ENCODE data around the gene RPP25L.

RPP25L gene

DNA sequence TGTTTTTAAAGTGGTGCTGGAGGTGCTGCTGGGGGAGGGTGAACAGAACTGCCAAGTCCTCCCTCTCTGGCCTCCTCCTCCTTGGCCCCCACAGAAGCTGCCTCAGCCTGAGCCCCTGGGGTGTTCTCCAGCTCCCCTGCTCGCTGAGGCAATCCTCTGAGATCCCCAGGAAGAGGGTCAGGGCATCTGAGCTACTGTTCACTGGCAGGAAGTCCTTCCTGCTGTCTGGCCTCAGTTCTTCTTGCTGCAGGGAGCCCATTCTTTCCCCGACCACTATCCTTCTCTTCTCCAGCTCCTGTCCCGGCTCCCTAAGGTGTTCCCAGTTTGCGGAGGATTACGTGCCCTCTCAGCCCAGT, 32.1 kb downstream of the RPP25L start:
- TF ChIP-seq, protein P1, sequence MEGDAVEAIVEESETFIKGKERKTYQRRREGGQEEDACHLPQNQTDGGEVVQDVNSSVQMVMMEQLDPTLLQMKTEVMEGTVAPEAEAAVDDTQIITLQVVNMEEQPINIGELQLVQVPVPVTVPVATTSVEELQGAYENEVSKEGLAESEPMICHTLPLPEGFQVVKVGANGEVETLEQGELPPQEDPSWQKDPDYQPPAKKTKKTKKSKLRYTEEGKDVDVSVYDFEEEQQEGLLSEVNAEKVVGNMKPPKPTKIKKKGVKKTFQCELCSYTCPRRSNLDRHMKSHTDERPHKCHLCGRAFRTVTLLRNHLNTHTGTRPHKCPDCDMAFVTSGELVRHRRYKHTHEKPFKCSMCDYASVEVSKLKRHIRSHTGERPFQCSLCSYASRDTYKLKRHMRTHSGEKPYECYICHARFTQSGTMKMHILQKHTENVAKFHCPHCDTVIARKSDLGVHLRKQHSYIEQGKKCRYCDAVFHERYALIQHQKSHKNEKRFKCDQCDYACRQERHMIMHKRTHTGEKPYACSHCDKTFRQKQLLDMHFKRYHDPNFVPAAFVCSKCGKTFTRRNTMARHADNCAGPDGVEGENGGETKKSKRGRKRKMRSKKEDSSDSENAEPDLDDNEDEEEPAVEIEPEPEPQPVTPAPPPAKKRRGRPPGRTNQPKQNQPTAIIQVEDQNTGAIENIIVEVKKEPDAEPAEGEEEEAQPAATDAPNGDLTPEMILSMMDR (IDR thresholded peaks at IDR 0.05; ENCODE audit: low read depth, low read length), result no peak
- no peak overlapping the region for H3K4me3 ChIP-seq (ENCODE audit: low read depth, low read length)

DNA sequence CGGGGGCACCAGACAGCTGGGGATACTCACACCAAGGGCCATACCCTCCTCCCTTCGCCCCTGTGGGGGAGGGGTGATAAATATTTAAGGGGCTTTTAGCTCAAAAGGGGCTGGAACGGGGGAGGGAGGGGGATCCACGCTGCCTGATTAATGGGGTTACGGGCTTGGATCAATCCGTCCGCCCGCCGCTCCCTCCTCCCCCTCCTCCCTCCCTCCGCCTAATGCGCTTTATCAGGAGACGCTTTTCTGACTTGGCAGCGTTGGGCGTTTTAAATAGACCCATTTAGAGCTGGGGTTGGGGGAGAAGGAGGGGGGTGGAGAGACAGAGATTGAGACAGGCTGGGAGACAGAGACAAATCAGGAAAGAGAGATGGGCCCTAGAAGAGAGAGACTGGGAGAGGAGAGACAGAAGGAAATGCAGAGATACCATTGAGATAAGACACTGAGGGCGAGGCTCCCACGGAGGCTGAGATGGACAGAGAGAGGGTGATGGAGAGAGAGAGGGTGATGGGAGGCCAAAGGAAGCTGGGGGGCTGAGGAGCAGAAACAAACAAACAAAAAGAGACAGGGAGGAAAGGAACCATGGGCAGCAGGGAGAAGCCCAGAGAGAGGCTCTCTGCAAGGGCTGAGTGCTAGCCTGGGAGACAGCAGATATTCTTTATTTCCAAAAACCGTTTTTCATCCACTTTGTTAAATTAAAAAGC, 32.6 kb downstream of the RPP25L start:
- H3K4me3 ChIP-seq (ENCODE audit: low read depth, low read length), result no peak overlapping the region
- TF ChIP-seq, protein P1 (IDR thresholded peaks at IDR 0.05; ENCODE audit: low read depth, low read length), result no peak

DNA sequence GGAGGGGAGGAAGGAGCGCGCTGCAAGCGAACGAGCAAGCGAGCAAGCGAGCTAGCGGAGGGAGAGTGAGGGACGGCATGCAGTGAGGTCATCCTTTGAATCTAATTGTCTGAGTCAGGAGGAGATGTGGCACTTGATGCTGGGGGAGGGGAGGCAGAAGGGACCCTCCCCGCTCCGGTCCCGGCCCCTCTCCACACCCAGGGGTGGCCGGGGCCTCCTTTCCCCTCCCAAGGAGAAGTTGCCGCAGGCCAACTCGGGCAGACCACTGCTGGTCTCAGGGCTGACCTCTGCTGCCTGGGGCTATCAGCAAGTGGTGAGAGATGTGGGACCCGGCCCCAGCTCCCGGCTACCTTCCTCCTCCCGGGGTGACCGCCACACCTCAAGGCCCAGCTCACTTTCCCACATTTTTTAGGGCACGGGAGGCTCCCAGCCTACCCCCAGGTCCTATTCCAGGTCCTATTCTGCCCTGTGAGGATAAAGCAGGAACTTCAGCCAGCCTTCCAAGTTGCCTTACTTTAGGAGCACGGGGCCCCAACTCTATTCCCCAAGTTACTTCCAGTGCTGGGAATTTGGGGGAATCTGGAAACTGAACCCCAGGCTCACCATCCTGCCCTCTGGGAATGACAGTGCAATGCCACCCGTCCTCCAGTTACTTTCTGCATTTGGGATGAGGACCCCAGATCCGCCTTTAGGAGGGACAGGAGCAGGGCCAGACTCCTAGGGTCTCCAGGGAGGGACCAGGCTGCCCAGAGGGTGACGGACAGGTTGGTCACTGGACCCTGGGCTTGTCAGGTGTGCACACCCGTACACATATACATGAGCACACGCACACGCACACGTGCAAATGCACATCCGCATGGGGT, 33.4 kb downstream of the RPP25L start:
- TF ChIP-seq, protein P1 (IDR thresholded peaks at IDR 0.05; ENCODE audit: low read depth, low read length), result no peak
- no peak overlapping the region for H3K4me3 ChIP-seq (ENCODE audit: low read depth, low read length)

DNA sequence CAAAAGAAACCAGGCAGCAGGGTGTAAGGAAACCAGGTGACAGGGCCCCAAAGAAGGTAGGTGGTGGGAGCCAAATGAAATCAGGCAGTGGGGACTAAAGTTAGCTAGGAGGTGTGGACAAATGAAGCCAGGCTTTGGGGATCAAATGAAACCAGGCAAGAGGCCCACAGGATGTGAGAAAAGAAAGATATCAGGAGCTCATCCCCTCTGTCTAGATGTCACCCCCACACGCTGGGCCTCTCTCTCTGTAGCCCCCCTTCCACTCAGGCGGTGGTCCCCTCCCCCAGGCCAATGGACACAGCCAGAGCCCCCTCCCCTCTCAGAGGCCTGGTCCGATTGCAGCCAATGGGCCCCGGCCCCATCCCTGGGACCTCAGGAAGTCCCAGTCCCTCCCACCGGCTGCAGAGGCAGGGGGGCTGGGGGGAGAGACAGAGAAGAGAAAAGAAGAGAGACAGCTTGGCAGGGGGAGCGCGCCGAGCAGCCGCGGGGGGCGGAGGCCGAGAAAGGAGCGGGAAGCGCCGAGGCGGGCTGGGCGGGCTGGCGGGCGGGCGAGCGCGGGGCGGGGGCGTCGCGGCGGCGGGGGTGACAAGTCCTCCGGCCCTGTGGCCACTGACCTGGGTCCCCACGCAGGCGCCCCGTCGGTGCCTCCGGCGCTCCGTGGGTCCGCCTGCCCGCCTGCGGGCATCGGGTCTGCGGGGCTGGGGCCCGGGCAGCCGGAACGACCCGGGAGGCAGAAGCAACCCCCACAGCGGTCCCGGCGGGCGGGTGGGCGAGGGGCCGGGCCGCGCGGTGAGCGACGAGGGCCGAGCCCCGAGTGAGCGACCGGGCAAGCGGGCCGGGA, 34.3 kb downstream of the RPP25L start:
- TF ChIP-seq, protein P1 (IDR thresholded peaks at IDR 0.05; ENCODE audit: low read depth, low read length), result no peak
- H3K4me3 ChIP-seq (ENCODE audit: low read depth, low read length), result no peak overlapping the region

DNA sequence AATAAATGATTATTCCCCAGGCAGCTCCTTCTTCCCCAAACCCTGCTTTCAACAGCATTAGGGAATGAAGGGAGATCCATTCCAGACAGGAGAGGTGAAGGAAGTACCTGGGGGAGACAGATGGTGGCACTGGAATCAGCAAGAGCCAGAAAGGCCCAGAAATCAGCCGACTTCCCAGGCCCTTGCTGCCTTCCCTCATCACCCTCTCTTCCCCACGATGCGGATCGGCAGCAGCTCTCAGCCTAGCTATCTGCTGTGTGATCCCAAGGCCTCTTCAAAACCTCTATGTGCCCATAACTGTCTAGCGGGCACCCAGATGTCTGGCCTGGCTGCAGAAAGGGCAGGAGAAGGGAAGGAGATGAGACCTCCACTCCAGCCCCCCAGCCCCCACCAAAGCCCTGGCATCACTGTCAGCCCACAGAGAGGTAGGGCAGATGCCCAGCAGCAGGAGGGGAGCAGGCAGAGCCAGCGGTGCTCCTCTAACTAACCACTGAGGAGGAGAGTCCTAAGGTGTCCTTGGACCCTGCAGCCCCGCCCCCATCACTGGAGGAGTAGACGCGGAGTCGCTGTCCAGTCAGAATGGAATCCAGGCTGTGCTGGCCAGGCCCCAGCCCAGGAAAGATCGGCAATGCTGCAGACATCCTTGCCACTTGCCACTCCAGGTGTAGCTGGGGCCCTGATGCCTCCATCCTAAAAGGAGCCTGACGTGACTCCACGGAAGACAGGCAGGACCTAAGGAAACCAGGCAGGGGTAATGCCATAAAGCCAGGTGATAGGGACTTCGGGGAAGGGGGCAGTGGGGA, 35.1 kb downstream of the RPP25L start:
- TF ChIP-seq, protein P1 (IDR thresholded peaks at IDR 0.05; ENCODE audit: low read depth, low read length), result no peak
- no peak overlapping the region for H3K4me3 ChIP-seq (ENCODE audit: low read depth, low read length)

DNA sequence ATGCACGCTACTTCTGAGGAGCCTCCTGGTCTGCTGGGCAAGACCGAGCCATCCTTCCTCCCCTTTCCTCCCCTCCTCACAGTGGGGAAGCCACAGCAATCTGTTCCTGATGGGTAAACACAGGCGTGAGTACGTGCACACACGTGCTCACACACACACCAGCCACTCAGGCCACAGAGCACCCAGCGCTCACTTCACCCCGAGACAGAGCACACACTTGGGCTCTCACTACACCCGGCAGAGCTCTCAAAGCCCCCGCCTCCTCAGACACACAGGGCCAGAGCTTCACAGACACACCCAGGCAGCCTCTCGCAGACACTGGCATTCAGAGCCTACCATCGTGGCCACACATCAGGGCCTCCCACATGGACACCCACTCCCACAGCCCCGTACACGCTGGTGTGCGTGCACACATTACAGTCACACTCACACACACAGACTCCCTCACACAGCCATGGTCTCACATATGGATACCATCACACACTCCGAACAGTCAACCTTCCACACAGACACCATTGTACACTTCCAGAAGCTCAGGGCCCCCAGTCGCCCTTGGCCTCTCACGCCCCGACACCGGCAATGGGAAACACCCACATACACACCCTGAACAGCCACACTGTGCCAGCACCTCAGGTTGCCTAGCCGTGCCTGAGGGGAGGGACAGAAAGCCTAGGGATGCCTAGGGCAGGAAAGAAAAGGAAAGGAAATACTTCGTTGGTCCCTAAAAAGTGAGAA, 35.9 kb downstream of the RPP25L start:
- TF ChIP-seq, protein P1 (IDR thresholded peaks at IDR 0.05; ENCODE audit: low read depth, low read length), result no peak
- no peak overlapping the region for H3K4me3 ChIP-seq (ENCODE audit: low read depth, low read length)
